GM21576 (cell line): ENCODE results near the gene OOEP.
"Not testable (repeated sequence)": the region's sequence is repeated elsewhere in the genome, so short reads cannot be mapped to it uniquely, and the experiment has no call there.

Experiments used
- ATAC-seq: cut with Tn5 transposase; IDR thresholded peaks from one replicate; pipeline ENCODE4 v1.9.1; 2021; ENCODE audit warnings: mild to moderate bottlenecking, moderate library complexity; ENCODE audit not compliant: unreplicated experiment

Gene OOEP

DNA sequence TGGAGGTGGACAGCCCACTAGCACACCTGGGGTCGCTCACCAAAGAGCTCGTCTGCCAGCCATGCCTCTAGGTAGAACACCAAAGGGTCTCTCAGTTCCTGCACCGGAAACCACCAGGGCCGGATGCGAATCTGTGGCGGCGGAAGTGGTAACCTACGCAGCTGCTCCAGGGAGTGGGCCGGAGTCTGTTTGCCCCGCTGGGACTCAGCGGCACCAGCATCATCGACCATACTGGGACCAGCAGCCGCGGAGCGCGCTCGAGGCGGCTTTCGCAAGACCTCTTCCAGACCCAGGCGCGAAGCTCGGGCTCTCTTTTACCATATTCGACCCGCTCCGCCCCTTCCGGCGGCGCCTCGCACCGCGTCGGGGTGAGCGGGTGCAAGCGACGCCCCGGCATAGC is at the start of gene OOEP:
Gene OOEP, minus strand, starts transcription at position 335 of the 400 bp plus-strand sequence. Its CDS starts 105 bp downstream, at position 230.
- no peak for ATAC-seq

DNA sequence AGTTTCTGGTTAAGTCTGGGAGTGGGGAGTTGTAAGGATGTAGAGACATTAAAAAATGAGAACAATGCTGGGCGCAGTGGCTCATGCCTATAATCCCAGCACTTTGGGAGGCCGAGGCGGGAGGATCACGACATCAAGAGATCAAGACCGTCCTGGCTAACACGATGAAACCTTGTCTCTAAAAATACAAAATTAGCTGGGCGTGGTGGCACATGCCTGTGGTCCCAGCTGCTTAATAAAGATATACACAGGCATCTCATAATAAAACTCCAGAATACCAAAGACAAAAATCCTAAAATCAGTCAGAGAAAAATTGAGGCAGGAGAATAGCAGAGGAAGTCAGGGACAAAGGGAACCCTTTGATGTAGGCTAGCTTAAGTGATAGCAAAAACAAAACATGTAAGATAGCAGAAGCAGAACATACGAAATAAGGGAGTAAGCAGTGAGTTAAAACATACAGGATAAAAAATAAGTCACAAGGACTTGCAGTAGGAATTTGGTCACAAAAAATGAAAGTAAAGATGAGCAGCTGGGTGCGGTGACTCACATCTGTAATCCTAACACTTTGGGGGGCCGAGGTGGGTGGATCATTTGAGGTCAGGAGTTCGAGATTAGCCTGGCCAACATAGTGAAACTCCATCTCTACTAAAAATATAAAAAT is 48.5 kb upstream of the OOEP start:
- ATAC-seq = no peak

DNA sequence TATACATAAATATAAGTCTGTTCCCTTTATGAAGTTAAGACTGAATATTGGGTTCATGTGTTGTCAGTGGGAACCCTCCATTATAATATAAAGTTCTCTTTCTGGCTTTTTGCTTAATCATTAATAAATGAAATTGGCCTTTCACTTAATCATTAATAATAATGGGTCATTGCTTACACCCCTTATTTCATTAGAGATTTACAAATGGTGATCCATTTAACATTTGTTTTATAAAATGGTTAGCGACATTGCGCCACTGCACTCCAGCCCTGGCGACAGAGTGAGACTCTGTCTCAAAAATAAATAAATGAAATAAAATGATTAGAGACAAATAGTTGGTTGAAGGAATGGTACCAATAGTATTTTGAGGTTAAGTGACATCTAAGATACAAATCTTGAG is 43.4 kb upstream of the OOEP start:
- ATAC-seq = no peak

DNA sequence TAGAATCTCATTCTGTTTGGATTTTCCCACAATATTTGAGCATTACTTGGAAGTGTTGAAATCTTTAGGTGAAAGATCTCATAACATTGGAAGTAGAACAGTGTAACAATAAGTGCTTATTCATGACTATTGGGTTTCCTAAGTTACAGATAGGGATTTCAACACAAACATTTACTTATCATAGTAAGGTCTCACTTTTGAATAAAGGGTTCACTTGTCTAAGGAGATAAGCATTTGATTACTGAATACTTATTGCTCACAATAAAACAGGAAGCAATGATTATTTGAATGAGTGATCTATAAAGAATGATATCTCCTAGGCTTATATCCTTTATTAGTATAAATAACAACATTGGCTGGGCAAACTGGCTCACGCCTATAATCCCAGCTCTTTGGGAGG is 39.7 kb upstream of the OOEP start:
- no peak for ATAC-seq

DNA sequence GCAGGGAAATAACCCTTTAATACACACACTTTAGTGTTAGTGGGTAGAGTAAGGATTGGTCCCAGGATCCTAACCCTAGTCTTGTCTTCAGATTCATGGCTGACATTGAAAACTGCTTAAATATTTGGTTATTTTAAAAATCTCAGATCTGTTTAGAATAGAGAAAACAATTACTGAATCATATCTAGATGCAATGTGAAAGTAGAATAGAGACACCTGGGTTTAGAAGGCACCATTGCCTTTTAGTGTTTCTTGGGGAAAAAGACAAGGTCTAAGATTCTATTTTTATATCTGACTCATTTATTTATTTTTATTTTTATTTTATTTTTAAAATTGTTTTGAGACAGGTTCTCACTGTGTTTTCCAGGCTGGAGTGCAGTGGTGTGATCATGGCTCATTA is 31.0 kb upstream of the OOEP start:
- no peak for ATAC-seq

DNA sequence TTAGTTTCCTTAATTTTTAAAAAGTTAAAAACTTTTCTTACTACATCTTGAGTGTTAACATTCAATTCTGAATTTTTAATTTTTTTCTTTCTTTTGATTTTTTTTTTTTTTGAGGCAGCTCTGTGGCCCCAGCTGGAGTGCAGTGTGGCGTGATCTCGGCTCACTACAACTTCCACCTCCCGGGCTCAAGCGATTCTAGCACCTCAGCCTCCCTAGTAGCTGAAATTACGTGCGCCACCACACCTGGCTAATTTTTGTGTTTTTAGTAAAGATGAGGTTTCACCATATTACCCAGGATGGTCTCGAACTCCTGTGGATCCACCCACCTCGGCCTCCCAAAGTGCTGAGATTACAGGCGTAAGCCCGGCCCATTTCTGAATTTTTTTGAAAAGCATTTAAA is 26.2 kb upstream of the OOEP start:
- no peak for ATAC-seq

DNA sequence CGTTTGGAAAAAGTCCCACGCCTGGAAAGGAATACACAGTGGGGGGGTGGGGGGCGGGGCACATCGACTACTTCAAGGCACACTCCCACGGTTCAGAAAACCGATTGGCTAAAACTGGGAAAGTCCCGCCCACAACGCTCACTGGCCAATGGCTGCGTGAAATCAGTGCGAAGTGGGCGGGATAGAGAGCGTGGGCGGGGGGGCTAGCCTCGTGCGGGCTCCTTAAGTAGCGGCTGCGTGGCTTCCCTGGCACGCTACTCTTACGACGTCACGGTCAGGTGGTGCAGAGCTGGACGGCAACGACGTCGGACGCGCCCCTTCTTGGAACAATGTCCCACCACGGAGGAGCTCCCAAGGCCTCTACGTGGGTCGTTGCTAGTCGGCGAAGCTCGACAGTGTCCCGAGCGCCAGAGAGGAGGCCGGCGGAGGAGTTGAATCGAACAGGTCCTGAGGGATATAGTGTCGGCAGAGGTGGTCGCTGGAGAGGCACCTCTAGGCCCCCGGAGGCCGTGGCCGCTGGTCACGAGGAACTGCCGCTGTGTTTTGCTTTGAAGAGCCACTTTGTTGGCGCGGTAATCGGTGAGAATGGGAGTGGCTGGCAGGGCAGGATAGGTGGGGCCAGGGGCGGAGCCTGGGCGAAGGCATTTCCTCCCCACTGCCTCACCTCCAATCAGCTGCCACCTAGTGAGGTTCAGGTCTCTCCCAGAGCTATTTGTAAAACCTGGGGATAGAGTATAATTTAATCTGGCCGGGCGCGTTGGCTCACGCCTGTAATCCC is 25.1 kb upstream of the OOEP start, which contains the start of gene DDX43:
Gene DDX43, plus strand, starts transcription at position 252 of the 778 bp plus-strand sequence. Its CDS starts 78 bp downstream, at position 330.
- no peak for ATAC-seq

DNA sequence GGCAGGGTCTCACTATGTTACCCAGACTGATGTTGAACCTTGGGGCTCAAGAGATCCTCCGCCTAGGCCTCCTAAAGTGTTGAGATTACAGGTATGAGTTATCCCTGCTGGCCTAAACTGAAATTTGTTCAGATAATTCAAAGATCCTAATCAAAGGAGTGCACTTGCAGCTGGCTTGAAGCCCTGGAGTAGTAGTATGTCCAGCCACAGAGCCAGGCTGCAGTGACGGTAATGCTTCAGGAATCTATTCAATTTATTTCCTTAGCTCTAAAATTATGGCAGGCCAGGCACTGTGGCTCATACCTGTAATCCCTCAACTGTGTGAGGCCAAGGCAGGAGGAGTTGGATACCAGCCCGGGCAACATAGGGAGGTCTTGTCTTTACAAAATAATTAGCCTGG is 23.6 kb upstream of the OOEP start:
- ATAC-seq = no peak

DNA sequence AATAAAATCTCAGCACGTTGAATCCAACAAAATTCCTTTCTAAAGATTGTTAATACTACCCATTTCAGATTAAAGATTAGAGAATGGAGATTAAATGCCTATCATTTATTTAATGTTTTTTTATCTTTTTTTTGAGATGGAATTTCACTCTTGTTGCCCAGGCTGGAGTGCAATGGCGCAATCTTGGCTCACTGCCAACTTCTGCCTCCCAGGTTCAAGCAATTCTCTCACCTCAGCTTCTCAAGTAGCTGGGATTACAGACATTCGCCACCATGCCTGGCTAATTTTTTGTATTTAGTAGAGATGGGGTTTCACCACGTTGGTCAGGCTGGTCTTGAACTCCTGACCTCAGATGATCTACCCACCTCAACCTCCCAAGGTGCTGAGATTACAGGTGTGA is 22.5 kb upstream of the OOEP start:
- ATAC-seq = not testable (repeated sequence)

DNA sequence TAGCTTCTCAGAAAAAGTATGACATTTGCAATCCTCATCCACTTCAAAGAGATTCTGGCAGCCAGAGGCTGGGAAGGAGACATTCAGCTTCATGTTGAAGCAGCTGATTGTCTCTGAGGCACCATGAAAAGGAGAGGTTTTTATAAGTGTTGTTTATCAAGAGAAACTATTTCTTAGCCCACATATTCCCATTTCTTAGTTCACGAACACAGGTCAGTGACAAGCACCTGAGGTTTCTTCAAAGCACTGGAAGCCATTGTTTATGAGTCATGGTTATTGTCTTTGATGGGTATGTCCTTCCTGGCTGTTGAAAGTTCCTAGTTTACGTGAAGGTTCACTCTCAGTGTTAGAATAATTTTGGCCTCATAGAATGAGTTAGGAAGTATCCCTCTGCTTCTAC is 22.0 kb upstream of the OOEP start:
- no peak for ATAC-seq

DNA sequence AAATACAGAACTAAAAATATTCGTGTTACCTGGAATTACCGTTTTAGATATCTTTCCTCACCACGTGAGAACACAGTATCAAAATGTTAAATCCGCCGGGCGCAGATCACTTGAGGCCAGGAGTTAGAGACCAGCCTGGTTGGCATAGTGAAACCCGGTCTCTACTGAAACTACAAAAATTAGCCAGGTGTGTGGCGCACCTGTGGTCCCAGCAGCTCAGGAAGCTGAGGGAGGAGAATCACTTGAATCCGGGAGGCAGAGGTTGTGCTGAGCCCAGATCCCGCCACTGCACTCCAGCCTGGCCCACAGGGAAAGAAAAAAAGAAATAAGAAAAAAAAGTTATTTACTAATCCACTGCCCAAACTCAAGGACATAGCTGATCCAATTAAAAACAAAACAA is 20.2 kb upstream of the OOEP start:
- no peak for ATAC-seq

DNA sequence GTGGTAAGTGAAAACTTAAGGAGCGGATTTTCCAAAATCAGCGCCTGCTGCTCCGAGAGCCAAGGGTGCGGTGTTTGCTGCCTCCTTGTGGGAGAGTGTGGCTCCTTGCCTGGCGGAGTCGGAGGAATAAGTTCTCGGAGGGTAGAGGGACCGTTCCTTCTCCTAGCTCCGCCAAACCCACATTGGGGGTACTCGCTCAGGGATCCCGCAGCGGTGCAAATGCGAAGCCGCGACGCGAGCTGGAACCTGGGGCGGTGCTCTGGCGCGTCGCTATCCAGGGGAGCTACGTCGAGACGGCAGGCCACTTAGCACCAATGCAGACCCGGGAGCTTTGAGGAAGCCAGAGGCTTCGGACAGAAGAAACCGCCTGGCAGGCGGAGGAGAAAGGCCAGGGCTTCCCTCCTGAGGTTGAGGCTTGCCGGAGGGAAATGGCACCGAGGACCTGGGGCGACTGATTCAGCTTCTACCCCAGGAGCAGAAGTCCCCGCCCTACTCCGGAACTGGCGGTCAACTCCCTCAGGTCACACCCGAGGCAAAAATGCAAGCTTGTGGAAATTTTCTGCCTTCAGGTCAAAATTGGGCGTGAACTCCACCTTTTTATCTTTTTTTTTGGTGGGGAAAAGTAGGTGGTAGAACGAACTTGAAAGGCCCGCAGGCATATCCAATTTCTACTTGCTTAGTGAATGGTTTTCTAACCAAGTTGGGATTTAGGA is 19.3 kb upstream of the OOEP start:
- ATAC-seq = peak; percentile 89

DNA sequence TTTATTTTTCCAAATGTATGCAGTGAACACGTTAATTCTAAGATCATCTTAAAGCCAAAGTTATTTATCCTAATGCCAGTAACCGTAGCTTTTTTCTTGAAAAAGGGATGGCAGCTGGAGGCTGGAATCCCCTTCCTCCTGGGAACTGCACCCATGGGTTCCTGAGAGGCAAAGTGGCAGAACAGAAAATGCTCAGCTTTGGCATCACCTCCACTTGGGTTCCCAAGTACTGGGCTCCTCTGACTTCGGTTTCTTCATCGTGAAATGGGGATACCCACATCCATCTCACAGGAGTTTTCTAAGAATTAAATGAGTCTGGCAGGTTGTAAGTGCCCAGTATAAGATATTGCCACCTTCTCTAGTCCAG is 18.7 kb upstream of the OOEP start:
- peak; percentile 27 for ATAC-seq

DNA sequence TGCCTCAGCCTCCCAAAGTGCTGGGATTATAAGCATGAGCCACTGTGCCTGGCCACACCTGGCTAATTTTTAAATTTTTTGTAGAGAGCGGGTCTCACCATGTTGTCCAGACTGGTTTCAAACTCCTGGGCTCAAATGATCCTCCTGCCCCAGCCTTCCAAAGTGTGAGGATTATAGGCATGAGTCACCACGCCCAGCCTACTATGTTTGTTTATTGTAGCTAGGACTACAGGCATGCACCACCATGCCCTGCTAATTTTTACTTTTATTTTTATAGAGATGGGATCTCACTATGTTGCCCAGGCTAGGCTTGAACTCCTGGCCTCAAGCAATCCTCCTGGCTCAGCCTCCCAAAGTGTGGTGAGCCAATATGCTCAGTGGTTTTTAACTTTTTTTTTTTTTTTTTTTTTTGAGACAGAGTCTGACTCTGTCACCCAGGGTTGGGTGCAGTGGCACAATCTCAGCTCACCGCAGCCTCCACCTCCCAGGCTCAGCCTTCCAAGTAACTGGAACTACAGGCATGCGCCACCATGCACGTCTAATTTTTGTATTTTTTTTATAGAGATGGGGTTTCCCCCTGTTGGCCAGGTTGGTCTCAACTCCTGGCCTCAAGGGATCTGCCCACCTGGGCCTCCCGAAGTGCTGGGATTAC is 12.9 kb upstream of the OOEP start:
- ATAC-seq = no peak

DNA sequence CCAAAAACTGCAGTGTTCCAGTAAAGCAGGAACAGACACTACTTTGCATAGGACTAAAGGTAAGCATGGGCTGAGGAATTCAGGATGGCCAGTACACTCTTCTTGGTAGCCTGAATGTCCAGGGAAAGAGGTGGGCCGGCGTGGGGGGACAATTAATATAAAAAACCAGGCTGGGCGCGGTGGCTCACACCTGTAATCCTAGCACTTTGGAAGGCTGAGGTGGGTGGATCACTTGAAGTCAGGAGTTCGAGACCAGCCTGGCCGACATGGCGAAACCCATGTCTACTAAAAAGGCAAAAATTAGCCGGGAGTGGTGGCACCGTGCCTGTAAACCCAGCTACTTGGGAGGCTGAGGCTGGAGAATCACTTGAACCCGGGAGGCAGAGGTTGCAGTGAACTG is 11.8 kb upstream of the OOEP start:
- not testable (repeated sequence) for ATAC-seq

DNA sequence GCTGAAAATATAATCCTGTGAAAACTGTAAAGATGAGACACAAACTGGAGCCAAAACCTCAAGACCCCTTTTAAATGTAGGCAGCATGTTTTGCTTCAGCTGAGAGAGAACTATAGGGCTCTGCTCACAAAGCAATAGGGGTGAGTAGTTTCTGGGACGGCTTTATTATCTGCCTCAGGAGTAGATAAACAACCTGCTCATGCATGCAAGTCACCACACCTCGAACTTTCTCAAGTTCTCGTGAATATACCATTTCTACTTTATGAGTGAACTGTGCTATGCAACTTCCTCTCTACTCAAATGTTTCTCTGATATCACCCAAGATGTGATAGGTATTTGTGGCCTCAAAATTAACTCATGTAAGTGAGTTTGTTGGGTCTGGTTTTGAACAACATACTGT is 7.5 kb upstream of the OOEP start:
- no peak for ATAC-seq

DNA sequence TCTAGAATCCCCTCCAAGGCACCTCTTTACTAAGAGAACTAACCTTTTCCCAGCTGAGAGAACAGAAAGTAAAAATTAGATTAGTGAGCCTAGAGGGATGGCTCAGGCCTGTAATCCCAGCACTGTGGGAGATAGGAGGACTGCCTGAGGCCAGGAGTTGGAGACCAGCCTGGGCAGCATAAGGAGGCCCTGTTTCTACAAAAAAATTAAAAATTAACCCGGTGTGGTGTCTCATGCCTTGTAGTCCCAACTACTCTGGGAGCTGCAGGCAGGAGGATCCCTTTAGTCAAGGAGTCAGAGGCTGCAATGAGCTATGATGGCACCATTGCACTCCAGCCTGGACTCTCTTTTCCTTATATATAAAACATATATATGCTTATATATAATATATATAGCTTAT is 5.5 kb upstream of the OOEP start:
- no peak for ATAC-seq

DNA sequence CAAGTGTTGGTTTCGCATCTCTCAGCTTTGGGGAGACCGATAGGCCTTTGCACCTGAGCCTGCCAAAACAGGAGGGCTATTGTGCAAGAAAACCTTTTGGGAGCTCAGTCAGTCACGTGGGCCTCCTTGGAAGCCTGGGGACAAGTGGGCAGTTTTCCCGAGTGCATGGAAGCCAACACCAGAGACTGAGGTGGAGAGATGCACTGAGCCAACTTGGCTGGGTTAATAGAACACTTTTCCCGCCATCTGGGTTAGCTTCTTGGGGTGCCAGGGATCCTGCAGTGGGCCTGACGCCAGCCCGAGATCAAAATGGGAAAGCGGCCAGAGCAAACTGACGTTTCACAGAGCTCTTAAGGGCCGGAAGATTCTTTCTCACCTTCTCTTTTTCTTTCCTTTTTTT is 2.8 kb upstream of the OOEP start:
- ATAC-seq = no peak

DNA sequence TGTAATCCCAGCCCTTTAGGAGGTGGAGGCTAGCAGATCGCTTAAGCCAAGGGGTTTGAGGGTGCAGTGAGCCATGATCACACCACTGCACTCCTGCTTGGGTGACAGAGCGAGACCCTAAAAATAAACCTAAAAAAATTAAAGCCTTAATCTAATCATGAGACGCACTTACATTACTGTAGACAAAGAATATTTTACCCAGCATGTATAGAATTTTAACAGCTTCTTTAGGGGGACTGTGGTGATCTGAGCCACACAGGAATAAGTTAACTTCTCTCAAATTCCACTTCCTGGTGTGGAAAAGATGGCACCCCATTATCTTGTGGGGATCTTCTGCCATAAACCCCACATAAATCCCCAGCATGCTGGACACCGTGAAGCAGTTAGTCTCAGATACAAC is 2.3 kb upstream of the OOEP start:
- no peak for ATAC-seq

DNA sequence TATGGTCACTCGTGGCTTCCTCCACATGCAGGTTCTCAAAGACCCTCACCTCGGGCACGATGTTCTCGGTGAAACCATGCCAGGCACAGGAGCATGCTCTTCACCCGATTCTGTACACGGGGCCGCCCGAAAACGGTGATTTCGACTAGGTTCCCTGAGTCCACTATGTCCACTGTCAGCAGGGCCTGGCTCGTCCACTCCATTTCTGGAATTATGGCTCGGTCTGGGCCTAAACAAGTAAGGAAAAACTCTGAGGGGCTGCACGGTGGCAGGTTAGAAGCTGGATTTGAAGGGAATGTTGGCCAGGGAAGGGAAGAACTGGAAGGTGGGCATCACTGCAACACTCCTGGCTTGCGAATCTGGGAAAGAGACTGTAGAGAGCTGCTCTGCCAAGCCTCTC is 540 bp downstream of the OOEP start:
- ATAC-seq = no peak

DNA sequence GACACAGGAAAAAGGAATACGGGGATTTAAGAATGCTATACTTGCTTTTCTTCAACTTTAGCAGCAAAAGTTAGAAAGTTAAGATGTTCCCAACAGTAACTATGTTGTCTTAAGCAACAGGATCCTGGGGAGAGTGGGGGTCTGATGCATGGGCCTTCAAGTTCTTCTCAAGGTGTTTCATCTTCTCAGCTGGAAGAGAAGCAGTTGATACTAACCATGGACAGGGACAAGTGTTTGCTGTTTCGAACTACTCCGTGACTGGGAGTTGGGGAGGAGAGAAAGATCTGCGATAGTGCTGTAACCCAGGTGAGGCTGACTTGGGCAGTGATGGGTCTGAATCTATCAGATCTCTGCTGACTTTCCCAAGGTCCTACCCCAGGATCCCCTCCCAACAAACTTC is 1.0 kb downstream of the OOEP start:
- ATAC-seq = no peak
